Osteocyte (in vitro differentiated cells): ENCODE measurements around the gene TM9SF4. TPM values are rescaled to one million over a fixed set of nuclear protein-coding genes. Genes with fewer than 3 reads are reported as not detected.

Source experiments
- DNase-seq: peaks from one replicate; pipeline ENCODE4 v3.0.0; 2021; ENCODE audit warnings: mixed read lengths; ENCODE audit not compliant: unreplicated experiment; ENCODE audit errors: extremely low spot score
- H3K27ac Mint-ChIP-seq: one replicate; pipeline ENCODE4 v1.8.0; 2021; ENCODE audit warnings: mild to moderate bottlenecking, mixed read lengths; ENCODE audit not compliant: unreplicated experiment
- H3K27me3 Mint-ChIP-seq: one replicate; pipeline ENCODE4 v1.8.0; 2021; ENCODE audit warnings: mixed read lengths; ENCODE audit not compliant: unreplicated experiment
- H3K36me3 Mint-ChIP-seq: one replicate; pipeline ENCODE4 v1.8.0; 2021; ENCODE audit warnings: mixed read lengths; ENCODE audit not compliant: unreplicated experiment
- H3K4me1 Mint-ChIP-seq: one replicate; pipeline ENCODE4 v1.8.0; 2021; ENCODE audit warnings: mixed read lengths; ENCODE audit not compliant: unreplicated experiment
- H3K4me3 Mint-ChIP-seq: one replicate; pipeline ENCODE4 v1.8.0; 2021; ENCODE audit warnings: mild to moderate bottlenecking, moderate library complexity, mixed read lengths; ENCODE audit not compliant: unreplicated experiment
- H3K9me3 Mint-ChIP-seq: one replicate; pipeline ENCODE4 v1.8.0; 2021; ENCODE audit warnings: mixed read lengths; ENCODE audit not compliant: unreplicated experiment
- CTCF ChIP-seq: fragments of 200-600 bp; sonication (generic); IDR thresholded peaks from 2 replicates; pipeline ENCODE4 v1.5.0; 2021; ENCODE audit warnings: antibody characterized with exemption, mild to moderate bottlenecking, moderate library complexity
- total RNA-seq: library from RNA; stranded (reverse); gene quantifications from 2 replicates; pipeline ENCODE4 v1.2.1, GENCODE V29; 2021

The TM9SF4 gene
- total RNA-seq, 1 donor from 2014 or later: 64.4 TPM

GRCh38 chr20:32186506-32186905, 77.0 kb downstream of the TM9SF4 start:
- peaks cover 20% of the 10 kb centered on the region for H3K4me1 Mint-ChIP-seq
- TF ChIP-seq CTCF: no peak
- H3K36me3 Mint-ChIP-seq: no peaks in the 10 kb centered on the region
- H3K27me3 Mint-ChIP-seq: no peaks in the 10 kb centered on the region
- H3K27ac Mint-ChIP-seq: no peak overlapping the region
- H3K9me3 Mint-ChIP-seq: no peaks in the 10 kb centered on the region
- H3K4me3 Mint-ChIP-seq: no peak overlapping the region
- no peak for DNase-seq

GRCh38 chr20:32188376-32189122, 79.0 kb downstream of the TM9SF4 start:
- peak overlapping the region; percentile 73 for H3K4me3 Mint-ChIP-seq
- no peaks in the 10 kb centered on the region for H3K36me3 Mint-ChIP-seq
- peaks cover 20% of the 10 kb centered on the region for H3K4me1 Mint-ChIP-seq
- H3K27me3 Mint-ChIP-seq: no peaks in the 10 kb centered on the region
- H3K9me3 Mint-ChIP-seq: no peaks in the 10 kb centered on the region
- no peak overlapping the region for H3K27ac Mint-ChIP-seq
- TF ChIP-seq CTCF: no peak
- no peak for DNase-seq

GRCh38 chr20:32189123-32189410, 79.6 kb downstream of the TM9SF4 start:
- H3K9me3 Mint-ChIP-seq: no peaks in the 10 kb centered on the region
- H3K4me3 Mint-ChIP-seq: peak overlapping the region; percentile 73
- H3K27me3 Mint-ChIP-seq: no peaks in the 10 kb centered on the region
- no peaks in the 10 kb centered on the region for H3K36me3 Mint-ChIP-seq
- peak overlapping the region; percentile 67 for H3K27ac Mint-ChIP-seq
- TF ChIP-seq CTCF: no peak
- H3K4me1 Mint-ChIP-seq: peaks cover 20% of the 10 kb centered on the region
- no peak for DNase-seq

- Mint-ChIP-seq H3K9me3 (no peaks in the 10 kb centered on the region), H3K4me1 (peaks cover 20% of the 10 kb centered on the region), H3K4me3 (peak overlapping the region; percentile 81), H3K27me3 (no peaks in the 10 kb centered on the region), H3K27ac (peak overlapping the region; percentile 86), H3K36me3 (peaks cover 5% of the 10 kb centered on the region)
- peak; percentile 87 for DNase-seq
- no peak for TF ChIP-seq CTCF
Measured at GRCh38 chr20:32189691-32190615, 80.4 kb downstream of the TM9SF4 start.
